ENCODE measurements around the gene SYNPO2.

Gene SYNPO2

GRCh38 chr4:118935819-118936218, 47.2 kb downstream of the SYNPO2 start:
- no peak for DNase-seq

DNA sequence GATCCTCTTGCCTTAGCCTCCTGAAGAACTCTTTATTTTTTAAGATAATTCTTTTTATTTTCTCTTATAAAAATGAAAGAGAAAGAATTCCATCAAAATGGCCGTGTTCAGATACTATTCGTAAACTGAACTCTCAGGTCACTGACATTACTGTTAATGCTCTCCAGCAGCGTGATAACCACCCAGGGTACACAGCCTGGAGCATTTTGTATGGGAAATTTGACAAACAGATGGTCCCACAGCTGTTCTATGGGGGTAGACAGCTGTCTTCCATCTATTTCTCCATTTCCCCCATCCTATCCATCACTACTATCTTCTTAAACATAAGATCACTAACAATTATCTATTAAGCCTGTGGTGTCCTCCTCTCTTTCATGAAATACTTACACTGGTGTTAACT, 47.8 kb downstream of the SYNPO2 start:
- DNase-seq, result no peak

DNA sequence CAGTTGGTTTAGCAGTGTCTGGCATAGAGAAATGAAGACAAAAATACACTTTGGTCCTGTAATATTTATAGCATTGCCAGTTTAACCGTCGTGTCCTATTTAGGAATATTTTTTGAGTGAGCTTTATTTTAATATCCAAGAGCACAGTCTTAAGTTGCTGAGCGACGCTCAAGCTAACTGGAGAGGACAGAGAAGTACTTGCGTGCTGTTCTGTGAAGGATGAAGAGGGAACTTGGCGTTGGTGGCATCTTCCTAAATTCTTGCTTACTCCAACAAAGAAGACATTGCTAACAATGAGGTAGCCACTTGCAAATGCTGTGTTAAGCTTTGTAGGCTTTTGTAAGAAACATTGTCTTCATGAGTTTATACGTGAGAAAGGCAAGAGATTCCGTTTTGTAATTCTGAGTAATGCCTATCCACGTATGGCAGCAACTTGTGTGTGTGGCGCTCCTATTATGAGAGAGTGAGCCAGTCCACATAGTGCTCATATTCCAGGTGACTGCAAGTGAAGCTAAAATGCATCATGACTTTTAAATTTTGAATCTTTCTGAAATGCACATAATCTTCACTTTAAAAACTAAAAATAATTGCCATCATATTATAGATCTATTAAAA, 50.6 kb downstream of the SYNPO2 start:
- DNase-seq, result no peak

DNA sequence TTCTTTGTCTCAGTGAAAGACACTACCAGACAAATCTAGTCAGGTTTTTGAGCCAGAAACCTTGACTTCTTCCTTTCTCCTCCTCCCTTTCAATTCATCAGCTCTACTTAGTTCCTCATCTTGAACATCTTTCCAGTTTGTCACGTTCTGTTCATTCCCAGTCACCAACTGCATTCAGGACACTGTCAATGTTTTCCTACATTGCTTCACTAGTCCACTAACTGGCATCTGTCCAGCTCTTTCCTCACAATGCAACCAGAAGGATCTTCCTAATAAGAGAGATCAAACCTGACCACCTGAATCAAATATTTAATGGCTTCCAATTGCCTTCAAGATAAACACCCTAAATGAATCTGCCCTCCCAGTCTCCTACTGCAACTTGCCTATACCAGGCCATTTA, 52.5 kb downstream of the SYNPO2 start:
- no peak for DNase-seq

DNA sequence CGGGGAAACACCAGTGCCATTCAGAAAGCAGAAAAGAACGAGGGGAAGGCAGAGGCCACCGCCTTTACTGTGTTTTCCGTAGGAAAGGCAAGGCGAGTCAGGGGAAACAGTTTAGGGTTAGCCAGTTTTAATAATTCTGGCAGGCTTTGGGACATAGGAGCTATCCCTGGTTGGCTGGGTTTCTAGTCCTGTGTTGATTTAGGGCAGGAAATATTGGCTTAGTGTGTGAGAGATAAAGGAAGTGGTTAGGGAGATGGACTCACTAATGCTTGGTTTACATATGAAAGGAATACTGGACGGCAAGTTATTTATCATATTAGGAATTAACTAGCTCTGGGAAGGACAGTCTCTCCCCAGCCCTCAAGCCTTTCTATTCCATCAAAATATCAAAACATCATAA, 53.1 kb downstream of the SYNPO2 start:
- DNase-seq, result no peak

DNA sequence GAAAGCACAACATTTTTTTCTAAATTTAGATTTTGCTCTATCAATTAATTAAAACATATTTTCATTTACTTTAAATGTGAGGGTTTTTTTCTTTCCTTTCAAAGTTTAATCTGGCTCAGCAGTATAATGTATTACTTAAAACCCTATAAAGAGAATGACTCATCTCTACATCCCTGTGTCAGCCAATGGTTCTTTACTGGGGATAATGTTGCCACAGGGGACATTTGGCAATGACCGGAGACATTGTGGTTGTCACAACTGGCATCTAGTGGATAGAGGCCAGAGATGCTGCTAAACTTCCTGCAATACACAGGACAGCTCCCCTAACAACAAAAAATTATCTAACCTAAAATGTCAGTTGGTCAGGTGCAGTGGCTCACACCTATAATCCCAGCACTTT, 53.8 kb downstream of the SYNPO2 start:
- no peak for DNase-seq

- DNase-seq, result no peak
These were observed 58.4 kb downstream of the SYNPO2 start for GRCh38 chr4:118947095-118947494.

DNA sequence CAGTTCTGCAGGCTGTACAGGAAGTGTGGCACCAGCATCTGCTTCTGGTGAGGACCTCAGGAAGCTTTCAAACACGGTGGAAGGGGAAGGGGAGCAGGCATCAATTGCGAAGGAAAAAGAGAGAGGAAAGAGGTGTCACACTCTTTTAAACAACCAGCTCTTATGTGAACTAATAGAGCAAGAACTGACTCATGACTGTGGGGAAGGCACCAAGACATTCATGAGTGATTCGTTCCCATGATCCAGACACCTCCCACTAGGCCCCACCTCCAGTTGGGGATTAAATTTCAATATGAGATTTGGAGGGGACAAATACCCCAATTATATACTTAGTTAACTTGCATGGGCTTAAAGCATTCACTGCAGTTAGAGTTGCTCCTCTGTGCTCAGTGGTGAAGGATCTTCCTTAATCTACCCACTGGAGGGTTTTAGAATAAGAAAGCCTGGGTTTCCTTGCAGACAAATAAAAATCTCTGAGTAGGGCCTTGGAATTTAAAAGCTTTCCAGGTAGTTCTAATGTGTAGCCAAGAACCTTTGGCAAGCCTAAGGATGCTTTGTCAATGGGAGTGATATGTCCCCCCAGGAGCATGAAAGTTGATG, 60.0 kb downstream of the SYNPO2 start:
- DNase-seq, result no peak

- no peak for DNase-seq
These were observed 61.6 kb downstream of the SYNPO2 start for GRCh38 chr4:118950224-118950623.

GRCh38 chr4:118950929-118951570, 62.4 kb downstream of the SYNPO2 start:
- DNase-seq, result no peak

DNA sequence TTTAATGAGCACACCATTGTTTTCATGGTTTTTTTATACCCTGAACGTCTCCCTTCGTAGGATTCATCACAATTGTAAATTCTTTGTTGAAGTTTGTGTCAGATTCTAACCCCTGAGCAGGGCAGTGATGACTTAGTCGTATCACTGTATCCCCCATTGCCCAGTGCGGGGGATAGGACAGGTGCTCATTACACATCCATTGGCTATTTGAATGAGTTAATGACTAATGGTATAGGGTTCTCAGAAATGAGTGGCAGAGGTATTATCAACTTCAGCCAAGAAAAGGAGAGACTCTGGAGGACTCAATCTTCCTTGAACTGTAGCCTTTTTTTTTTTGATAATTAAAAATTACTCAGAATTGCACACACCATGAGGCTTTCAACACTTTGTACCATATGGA, 64.6 kb downstream of the SYNPO2 start:
- DNase-seq, result no peak

DNA sequence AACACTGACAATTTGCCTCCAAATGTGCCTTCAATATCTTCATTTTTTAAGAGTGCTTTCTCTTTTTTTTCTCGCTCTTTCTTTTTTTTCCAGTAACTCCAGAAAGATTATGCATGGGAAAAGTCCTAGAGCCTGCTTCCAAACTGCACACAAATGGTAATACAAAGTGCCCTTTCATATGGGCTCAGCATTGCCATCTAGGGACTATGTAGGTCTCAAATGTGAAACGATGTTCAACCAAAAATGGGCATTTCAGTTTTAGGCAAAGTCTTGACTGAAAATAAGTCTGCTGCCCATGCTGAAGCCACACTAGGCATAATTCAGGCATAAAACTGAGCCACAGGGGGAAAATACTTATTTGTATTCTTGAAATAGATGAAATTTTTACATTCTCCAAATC, 65.6 kb downstream of the SYNPO2 start:
- no peak for DNase-seq

GRCh38 chr4:118955515-118955914, 66.9 kb downstream of the SYNPO2 start:
- DNase-seq, result no peak

- no peak for DNase-seq
These were observed 69.2 kb downstream of the SYNPO2 start for GRCh38 chr4:118957722-118958445.

DNA sequence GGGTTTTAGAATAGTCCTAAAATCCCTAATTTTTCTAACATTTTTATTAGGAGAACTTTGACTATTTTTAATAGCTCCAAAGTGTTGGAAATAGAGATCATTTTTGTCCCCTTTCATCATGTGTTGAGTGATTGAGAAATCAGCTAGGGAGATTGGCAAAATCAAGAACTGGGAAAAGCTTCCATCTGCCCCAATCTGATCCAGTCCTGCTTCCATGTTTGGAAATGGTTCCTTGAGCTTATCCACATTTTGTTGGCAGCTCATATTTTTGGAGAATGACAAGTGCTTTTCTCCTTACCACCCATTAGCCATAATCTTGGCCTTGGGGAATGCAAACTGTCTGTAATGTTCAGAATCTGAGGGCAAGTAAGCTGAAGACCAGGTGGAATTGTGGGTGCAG, 73.9 kb downstream of the SYNPO2 start:
- DNase-seq, result no peak

DNA sequence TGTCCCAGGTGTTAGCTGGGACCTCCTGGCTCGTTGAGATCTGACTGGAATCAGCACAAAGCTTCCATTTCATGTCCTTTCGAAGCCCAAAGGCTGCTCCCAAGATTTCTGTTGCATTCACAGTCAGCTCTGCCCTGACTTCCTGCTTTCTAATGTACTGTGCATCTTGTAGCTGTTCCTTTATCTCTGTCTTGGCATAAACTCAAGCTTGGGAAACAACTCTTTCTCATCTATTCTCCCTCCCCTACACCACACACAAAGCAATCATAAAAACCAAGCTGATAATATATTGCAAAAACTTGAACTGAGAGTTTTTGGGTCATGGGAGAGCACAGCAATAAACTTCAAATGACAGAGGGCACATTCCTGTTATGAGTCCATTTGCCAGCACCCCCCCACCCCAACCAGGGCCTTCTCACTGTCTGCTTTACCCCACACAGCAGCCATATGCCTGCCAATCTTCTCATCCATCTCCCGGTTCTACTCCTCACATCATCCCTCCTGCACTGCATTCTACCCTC, 76.3 kb downstream of the SYNPO2 start:
- DNase-seq, result no peak

DNA sequence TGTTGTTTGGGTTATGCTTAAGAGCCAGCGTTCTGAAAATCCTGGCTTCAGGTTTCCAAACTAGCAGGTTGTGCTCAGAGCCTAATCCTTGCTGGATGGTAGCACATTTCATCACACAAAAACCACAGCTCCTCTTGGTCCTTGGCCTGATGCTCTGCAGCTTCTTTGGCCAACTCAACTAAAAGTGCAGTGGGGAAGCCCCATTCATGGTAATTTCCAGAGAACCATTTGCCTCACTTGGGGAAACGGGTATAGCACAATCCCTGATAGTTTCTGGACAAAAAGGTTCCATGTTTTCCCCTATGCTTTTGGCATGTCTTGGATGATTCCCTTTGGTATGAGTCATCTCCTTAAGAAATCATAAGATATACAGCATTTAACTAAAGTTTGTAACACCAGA, 78.7 kb downstream of the SYNPO2 start:
- no peak for DNase-seq

GRCh38 chr4:118968005-118968404, 79.4 kb downstream of the SYNPO2 start:
- no peak for DNase-seq

GRCh38 chr4:118968813-118969212, 80.2 kb downstream of the SYNPO2 start:
- no peak for DNase-seq

GRCh38 chr4:118969359-118969758, 80.7 kb downstream of the SYNPO2 start:
- DNase-seq, result no peak

- no peak for DNase-seq
These were observed 83.5 kb downstream of the SYNPO2 start for GRCh38 chr4:118972167-118972566.

GRCh38 chr4:118973295-118973694, 84.6 kb downstream of the SYNPO2 start:
- DNase-seq, result no peak

GRCh38 chr4:118974758-118975157, 86.1 kb downstream of the SYNPO2 start:
- DNase-seq, result no peak
